HCT116 (cell line): ENCODE results near the gene COG1. TPM values are rescaled to one million over a fixed set of nuclear protein-coding genes. Genes with fewer than 3 reads are reported as not detected.

Experiments
- ATAC-seq: fragments of 200-7000 bp; cut with Tn5 transposase; 2 replicates; pipeline ENCODE4 v1.9.1; 2020; ENCODE audit warnings: mild to moderate bottlenecking, moderate library complexity
- BruUV-seq: library from RNA; stranded (reverse); fragments of 400-500 nt; replicated peaks from 2 replicates; lab custom pipeline; 2021; lab: Mats Ljungman, UMichigan
- CTCF ChIA-PET: fragments of 300-600 bp; sonication (Branson Sonifier 250); formaldehyde crosslinking; loops from one replicate; lab custom pipeline; 2021; ENCODE audit warnings: antibody characterized with exemption; lab: Charles Lee
- POLR2A ChIA-PET: fragments of 300-600, 350-600 bp; sonication (Branson Sonifier 250); formaldehyde crosslinking; loops from one replicate; lab custom pipeline; 2021; ENCODE audit warnings: antibody characterized with exemption; lab: Charles Lee
- RAD21 ChIA-PET, 2 experiments: fragments of 300-600 bp; sonication (Branson Sonifier 250); formaldehyde crosslinking; loops; one replicate each; lab custom pipeline; 2023; ENCODE audit warnings: low total read pairs in 2 of 2; ENCODE audit not compliant: uncharacterized antibody in 2 of 2, unreplicated experiment in 2 of 2, low non-redundant PET in 1 of 2; lab: Charles Lee
- DNase-seq: peaks from one replicate; pipeline ENCODE4 v3.0.0-alpha.2; 2010; ENCODE audit warnings: low read depth, low spot score
- H2AFZ ChIP-seq: fragments of 200-600 bp; shearing (Covaris generic), sonication (generic); 2 replicates; pipeline ENCODE4 v1.6.1; 2017; ENCODE audit warnings: low read depth, mixed run types, mixed read lengths, antibody characterized with exemption, low read length; ENCODE audit not compliant: poor library complexity, severe bottlenecking
- H3K27ac ChIP-seq: 2 replicates; pipeline ENCODE4 v1.5.1; 2012; ENCODE audit warnings: low read depth, low read length
- H3K27me3 ChIP-seq: fragments of 200-600 bp; sonication (generic); 2 replicates; pipeline ENCODE4 v1.6.1; 2016; ENCODE audit warnings: mixed run types, low read length, mixed read lengths; ENCODE audit not compliant: insufficient read depth
- H3K36me3 ChIP-seq, 2 experiments: fragments of 200-500 bp in 1 of 2; fragments of 200-600 bp in 1 of 2; sonication (Bioruptor generic) in 1 of 2; sonication (generic) in 1 of 2; 2 replicates each; pipeline versions ENCODE4 v1.5.1 to v1.6.1; 2014 to 2016; ENCODE audit warnings: low read length in 2 of 2, inconsistent platforms in 1 of 2, mixed read lengths in 1 of 2, mixed run types in 1 of 2; ENCODE audit not compliant: insufficient read depth in 2 of 2, control insufficient read depth in 1 of 2
- H3K4me1 ChIP-seq, 2 experiments: fragments of 200-600 bp in 1 of 2; sonication (generic) in 1 of 2; 2 replicates each; pipeline versions ENCODE4 v1.5.1 to v1.6.1; 2012 to 2017; ENCODE audit warnings: low read length in 2 of 2, inconsistent platforms in 1 of 2, mild to moderate bottlenecking in 1 of 2, mixed read lengths in 1 of 2, mixed run types in 1 of 2, moderate library complexity in 1 of 2; ENCODE audit not compliant: insufficient read depth in 2 of 2, control insufficient read depth in 1 of 2
- H3K4me2 ChIP-seq: fragments of 200-600 bp; sonication (generic); 2 replicates; pipeline ENCODE4 v1.6.1; 2017; ENCODE audit warnings: mixed run types, low read length, mixed read lengths
- H3K4me3 ChIP-seq, 2 experiments: fragments of 200-600 bp in 1 of 2; sonication (generic) in 1 of 2; replicated peaks in 1 of 2; 2 replicates each; pipeline ENCODE4 v1.5.1; 2011 to 2016; ENCODE audit warnings: low read length in 2 of 2, control low read depth in 1 of 2, low read depth in 1 of 2, mild to moderate bottlenecking in 1 of 2, mixed read lengths in 1 of 2, mixed run types in 1 of 2
- H3K79me2 ChIP-seq: fragments of 200-600 bp; sonication (generic); 2 replicates; pipeline ENCODE4 v1.6.1; 2017; ENCODE audit warnings: mild to moderate bottlenecking, mixed run types, low read length, moderate library complexity, mixed read lengths; ENCODE audit not compliant: insufficient read depth
- H3K9ac ChIP-seq: fragments of 200-600 bp; sonication (generic); 2 replicates; pipeline ENCODE4 v1.6.1; 2016; ENCODE audit warnings: low read length, mixed read lengths
- H3K9me2 ChIP-seq: fragments of 200-600 bp; sonication (generic), shearing (Covaris generic); 2 replicates; pipeline ENCODE4 v1.6.1; 2017; ENCODE audit warnings: mixed run types, mild to moderate bottlenecking, moderate library complexity; ENCODE audit not compliant: insufficient read depth
- H3K9me3 ChIP-seq, 2 experiments: fragments of 200-500 bp in 1 of 2; fragments of 200-600 bp in 1 of 2; sonication (Bioruptor generic) in 1 of 2; sonication (generic) in 1 of 2; 2 replicates each; pipeline ENCODE4 v1.6.1; 2014 to 2017; ENCODE audit warnings: low read length in 2 of 2, mixed read lengths in 2 of 2, inconsistent platforms in 1 of 2, low read depth in 1 of 2, mild to moderate bottlenecking in 1 of 2, mixed run types in 1 of 2, moderate library complexity in 1 of 2; ENCODE audit not compliant: control insufficient read depth in 1 of 2, insufficient read depth in 1 of 2
- H4K20me1 ChIP-seq: fragments of 200-600 bp; sonication (generic), shearing (Covaris generic); 2 replicates; pipeline ENCODE4 v1.6.1; 2017; ENCODE audit warnings: mixed run types, mild to moderate bottlenecking, moderate library complexity; ENCODE audit not compliant: insufficient read depth
- CBX3 ChIP-seq: IDR thresholded peaks from 2 replicates; pipeline ENCODE4 v1.6.1; 2012; ENCODE audit warnings: low read depth
- CEBPB ChIP-seq: IDR thresholded peaks from 2 replicates; pipeline ENCODE4 v1.6.1; 2012; ENCODE audit warnings: low read depth
- EGR1 ChIP-seq: IDR thresholded peaks from 2 replicates; pipeline ENCODE4 v1.6.1; 2012; ENCODE audit warnings: low read depth
- ELF1 ChIP-seq: IDR thresholded peaks from 2 replicates; pipeline ENCODE4 v1.6.1; 2012; ENCODE audit warnings: low read depth, borderline replicate concordance
- EZH2phosphoT487 ChIP-seq: fragments of 200-600 bp; IDR thresholded peaks from 2 replicates; pipeline ENCODE4 v1.6.1; 2018; ENCODE audit warnings: antibody characterized with exemption, borderline replicate concordance
- FOSL1 ChIP-seq: IDR thresholded peaks from 2 replicates; pipeline ENCODE4 v1.6.1; 2012; ENCODE audit warnings: low read depth
- JUND ChIP-seq: IDR thresholded peaks from 2 replicates; pipeline ENCODE4 v1.6.1; 2012
- POLR2A ChIP-seq: IDR thresholded peaks from 2 replicates; pipeline ENCODE4 v1.7.0; 2011; ENCODE audit warnings: borderline replicate concordance; ENCODE audit not compliant: insufficient read depth, insufficient read length; ENCODE audit errors: extremely low read depth
- POLR2AphosphoS5 ChIP-seq: IDR thresholded peaks from 2 replicates; pipeline ENCODE4 v1.6.1; 2011; ENCODE audit warnings: mild to moderate bottlenecking, low read depth, low read length, moderate library complexity
- RAD21 ChIP-seq: IDR thresholded peaks from 2 replicates; pipeline ENCODE4 v1.6.1; 2012; ENCODE audit warnings: low read depth, mild to moderate bottlenecking
- SIN3A ChIP-seq: IDR thresholded peaks from 2 replicates; pipeline ENCODE4 v1.6.1; 2012; ENCODE audit warnings: low read depth
- SRF ChIP-seq: IDR thresholded peaks from 2 replicates; pipeline ENCODE4 v1.6.1; 2012; ENCODE audit warnings: low read depth
- TCF7L2 ChIP-seq: IDR thresholded peaks from 2 replicates; pipeline ENCODE4 v1.7.0; 2011; ENCODE audit warnings: borderline replicate concordance, inconsistent platforms; ENCODE audit not compliant: insufficient read depth, insufficient read length; ENCODE audit errors: extremely low read depth
- YY1 ChIP-seq: IDR thresholded peaks from 2 replicates; pipeline ENCODE4 v1.6.1; 2011; ENCODE audit warnings: low read length, low read depth, moderate library complexity, mild to moderate bottlenecking; ENCODE audit not compliant: insufficient replicate concordance; ENCODE audit errors: extremely low read depth
- ZFX ChIP-seq: fragments of 450-650 bp; IDR thresholded peaks from 2 replicates; pipeline ENCODE4 v1.6.1; 2017
- intact Hi-C: fragments of 100-400 bp; cut with micrococcal nuclease; formaldehyde crosslinking; loops from 2 replicates; pipeline ENCODE4 v1.10.0; 2022
- total RNA-seq: library from RNA; stranded (reverse); gene quantifications from one replicate; pipeline ENCODE4 v1.2.1, GENCODE V29; 2021; ENCODE audit not compliant: unreplicated experiment
- TF ChIP-seq, protein P1 (sequence below): IDR thresholded peaks from 2 replicates; pipeline ENCODE4 v1.6.1; 2011; ENCODE audit warnings: mild to moderate bottlenecking, low read length, moderate library complexity; ENCODE audit not compliant: insufficient replicate concordance; ENCODE audit errors: extremely low read depth
- TF ChIP-seq, protein P2 (sequence below): IDR thresholded peaks from 2 replicates; pipeline ENCODE4 v1.6.1; 2012
- TF ChIP-seq, protein P3 (sequence below): IDR thresholded peaks from 2 replicates; pipeline ENCODE4 v1.6.1; 2012

The COG1 gene
- total RNA-seq, 1 experiment from 2014 or later, result 44.6 TPM

DNA sequence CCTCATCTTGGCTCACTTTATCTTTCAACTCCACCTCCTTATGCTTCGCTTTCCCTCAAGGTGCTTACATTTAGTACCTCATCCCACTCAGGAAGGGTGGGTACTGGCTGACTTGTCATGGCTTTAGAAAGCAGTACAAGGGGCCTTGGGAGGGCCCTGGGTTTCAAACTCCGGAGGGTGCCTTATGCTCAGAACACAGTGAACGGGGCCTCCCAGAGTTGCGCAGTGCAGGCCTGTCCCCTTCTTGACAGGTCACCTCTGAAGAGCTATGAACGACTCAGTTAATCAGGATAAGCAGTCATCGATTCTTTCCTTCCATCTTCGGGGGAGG is 6.0 kb downstream of the COG1 start (continued):
- TF ChIP-seq, protein P1, sequence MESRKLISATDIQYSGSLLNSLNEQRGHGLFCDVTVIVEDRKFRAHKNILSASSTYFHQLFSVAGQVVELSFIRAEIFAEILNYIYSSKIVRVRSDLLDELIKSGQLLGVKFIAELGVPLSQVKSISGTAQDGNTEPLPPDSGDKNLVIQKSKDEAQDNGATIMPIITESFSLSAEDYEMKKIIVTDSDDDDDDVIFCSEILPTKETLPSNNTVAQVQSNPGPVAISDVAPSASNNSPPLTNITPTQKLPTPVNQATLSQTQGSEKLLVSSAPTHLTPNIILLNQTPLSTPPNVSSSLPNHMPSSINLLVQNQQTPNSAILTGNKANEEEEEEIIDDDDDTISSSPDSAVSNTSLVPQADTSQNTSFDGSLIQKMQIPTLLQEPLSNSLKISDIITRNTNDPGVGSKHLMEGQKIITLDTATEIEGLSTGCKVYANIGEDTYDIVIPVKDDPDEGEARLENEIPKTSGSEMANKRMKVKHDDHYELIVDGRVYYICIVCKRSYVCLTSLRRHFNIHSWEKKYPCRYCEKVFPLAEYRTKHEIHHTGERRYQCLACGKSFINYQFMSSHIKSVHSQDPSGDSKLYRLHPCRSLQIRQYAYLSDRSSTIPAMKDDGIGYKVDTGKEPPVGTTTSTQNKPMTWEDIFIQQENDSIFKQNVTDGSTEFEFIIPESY, result no peak
- TF ChIP-seq RAD21 (no peak), EGR1 (no peak), POLR2AphosphoS5 (no peak), TCF7L2 (no peak), FOSL1 (no peak)

DNA sequence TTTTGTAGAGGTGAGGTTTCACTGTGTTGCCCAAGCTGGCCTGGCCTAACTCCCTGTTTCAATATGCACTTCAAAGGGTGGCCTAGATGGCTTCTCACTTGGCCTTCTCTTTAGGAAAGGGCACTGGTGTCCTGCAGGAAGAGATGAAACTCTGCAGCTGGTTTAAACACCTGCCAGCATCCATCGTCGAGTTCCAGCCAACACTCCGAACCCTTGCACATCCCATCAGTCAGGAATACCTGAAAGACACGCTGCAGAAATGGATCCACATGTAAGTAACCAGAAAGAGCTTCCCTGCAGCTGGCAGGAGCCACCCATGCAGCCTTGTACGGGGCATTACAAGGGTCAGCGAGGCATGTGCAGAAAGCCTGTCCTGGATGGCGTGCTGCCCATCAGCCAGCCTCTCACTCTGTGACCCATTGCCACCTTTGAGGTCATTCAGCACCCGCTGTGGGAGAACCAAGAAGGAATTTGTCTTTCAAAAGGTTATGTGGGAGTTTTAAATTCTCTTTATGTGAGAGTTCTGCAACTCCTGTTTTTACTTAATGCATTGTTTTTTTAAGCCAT is 7.0 kb downstream of the COG1 start:
- Histone ChIP-seq H3K4me3 (no peak overlapping the region), H3K4me2 (no peak overlapping the region), H3K36me3 (peaks cover 72 to 73% of the 10 kb centered on the region in 2 experiments), H3K79me2 (peaks cover 4% of the 10 kb centered on the region; the same call in 1 of the 2 replicates), H3K9me3 (no peaks in the 10 kb centered on the region), H3K4me1 (peaks cover 0 to 5% of the 10 kb centered on the region in 2 experiments; a peak in 1 of 4 replicates), H3K9ac (no peak overlapping the region), H3K27me3 (no peaks in the 10 kb centered on the region), H3K9me2 (no peaks in the 10 kb centered on the region), H3K27ac (no peak overlapping the region), H2AFZ (no peak overlapping the region), H4K20me1 (no peaks in the 10 kb centered on the region)
- no peak for TF ChIP-seq SRF
- TF ChIP-seq CBX3, result no peak
- no peak for TF ChIP-seq CEBPB
- TF ChIP-seq EGR1, result no peak
- TF ChIP-seq, protein P2, sequence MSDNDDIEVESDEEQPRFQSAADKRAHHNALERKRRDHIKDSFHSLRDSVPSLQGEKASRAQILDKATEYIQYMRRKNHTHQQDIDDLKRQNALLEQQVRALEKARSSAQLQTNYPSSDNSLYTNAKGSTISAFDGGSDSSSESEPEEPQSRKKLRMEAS, result no peak
- no peak for TF ChIP-seq SIN3A
- TF ChIP-seq JUND, result no peak
- TF ChIP-seq, protein P3, sequence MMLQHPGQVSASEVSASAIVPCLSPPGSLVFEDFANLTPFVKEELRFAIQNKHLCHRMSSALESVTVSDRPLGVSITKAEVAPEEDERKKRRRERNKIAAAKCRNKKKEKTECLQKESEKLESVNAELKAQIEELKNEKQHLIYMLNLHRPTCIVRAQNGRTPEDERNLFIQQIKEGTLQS, result no peak
- no peak for TF ChIP-seq EZH2phosphoT487
- no peak for TF ChIP-seq ZFX
- TF ChIP-seq POLR2AphosphoS5, result no peak
- no peak for TF ChIP-seq FOSL1
- TF ChIP-seq YY1, result no peak
- no peak for TF ChIP-seq RAD21
- TF ChIP-seq ELF1, result no peak
- TF ChIP-seq POLR2A, result no peak
- TF ChIP-seq, protein P1, result no peak
- ATAC-seq, result no peak
- BruUV-seq, result no TSS peak
- ChIA-PET RAD21 (no interaction called here), POLR2A (no interaction called here), CTCF (no interaction called here)
- DNase-seq, result no peak
- intact Hi-C loops, result no loop called here
